Gastrocnemius medialis (tissue), 4 donors: ENCODE data around the gene ZNF683. TPM values are rescaled to one million over a fixed set of nuclear protein-coding genes. Genes with fewer than 3 reads are reported as not detected.

Experiments used
- ATAC-seq, 2 donors: fragments of 150-250 bp; one replicate each; pipeline ENCODE4 v1.9.1; 2016
- DNase-seq, 2 donors: peaks; one replicate each; pipeline ENCODE4 v3.0.0-alpha.2; 2019
- H3K27ac ChIP-seq, 4 donors: fragments of 200-600 bp; sonication (generic); 1 replicate in 1 of 4; 2 replicates in 3 of 4; pipeline ENCODE4 v1.5.1; 2016 to 2018; ENCODE audit warnings: mild to moderate bottlenecking in 2 of 4, moderate library complexity in 1 of 4
- H3K27me3 ChIP-seq, 3 donors: fragments of 200-600 bp; sonication (generic) in 2 of 3; 1 replicate in 1 of 3; 2 replicates in 2 of 3; pipeline versions ENCODE4 v1.5.1 to v1.6.0; 2016 to 2019; ENCODE audit warnings: mild to moderate bottlenecking in 1 of 3, moderate library complexity in 1 of 3
- H3K36me3 ChIP-seq, 2 donors: fragments of 200-600 bp; sonication (generic) in 1 of 2; one replicate each; pipeline ENCODE4 v1.5.1; 2017 to 2018
- H3K4me1 ChIP-seq, 2 donors: fragments of 200-600 bp; sonication (generic) in 1 of 2; one replicate each; pipeline ENCODE4 v1.5.1; 2016 to 2017; ENCODE audit warnings: mild to moderate bottlenecking in 2 of 2
- H3K4me3 ChIP-seq, 4 donors: fragments of 200-600 bp; sonication (generic) in 3 of 4; 1 replicate in 1 of 4; 2 replicates in 3 of 4; pipeline ENCODE4 v1.5.1; 2016 to 2019; ENCODE audit warnings: mild to moderate bottlenecking in 2 of 4
- H3K9me3 ChIP-seq, 3 donors: fragments of 200-600 bp; sonication (generic) in 2 of 3; 1 replicate in 1 of 3; 2 replicates in 2 of 3; pipeline ENCODE4 v1.5.1; 2016 to 2019
- POLR2A ChIP-seq, 2 donors: fragments of 450-650 bp; IDR thresholded peaks; one replicate each; pipeline ENCODE4 v1.6.1; 2017; ENCODE audit warnings: antibody characterized with exemption in 2 of 2, mild to moderate bottlenecking in 2 of 2, moderate library complexity in 2 of 2
- in situ Hi-C, 4 donors: fragments of 200-750 bp; cut with MboI; loops; one replicate each; pipeline versions ENCODE4 v1.15.0 to v1.8.0; 2017; ENCODE audit warnings: low sequenced_read_pairs in 4 of 4
- intact Hi-C: fragments of 100-400 bp; cut with DNase I; formaldehyde crosslinking; loops from one replicate; pipeline ENCODE4 v1.15.1; 2023; ENCODE audit warnings: low total_unique reads
- total RNA-seq, 4 donors: library from RNA; depleted of rRNA; stranded (reverse); fragments of >200 nt; gene quantifications; one replicate each; pipeline versions ENCODE4 v1.1.0 to v1.2.3, GENCODE V29; 2016
- TF ChIP-seq, protein P1 (sequence below), 5 experiments: fragments of 450-650 bp in 3 of 5; fragments of 200-600 bp in 2 of 5; sonication (generic) in 2 of 5; IDR thresholded peaks in 4 of 5; conservative IDR thresholded peaks in 1 of 5; 1 replicate in 4 of 5; 2 replicates in 1 of 5; pipeline ENCODE4 v1.5.1; 2016 to 2019; ENCODE audit warnings: antibody characterized with exemption in 5 of 5, mild to moderate bottlenecking in 3 of 5, moderate library complexity in 3 of 5

Gene ZNF683
- total RNA-seq, 4 donors from 2014 or later: not detected

DNA sequence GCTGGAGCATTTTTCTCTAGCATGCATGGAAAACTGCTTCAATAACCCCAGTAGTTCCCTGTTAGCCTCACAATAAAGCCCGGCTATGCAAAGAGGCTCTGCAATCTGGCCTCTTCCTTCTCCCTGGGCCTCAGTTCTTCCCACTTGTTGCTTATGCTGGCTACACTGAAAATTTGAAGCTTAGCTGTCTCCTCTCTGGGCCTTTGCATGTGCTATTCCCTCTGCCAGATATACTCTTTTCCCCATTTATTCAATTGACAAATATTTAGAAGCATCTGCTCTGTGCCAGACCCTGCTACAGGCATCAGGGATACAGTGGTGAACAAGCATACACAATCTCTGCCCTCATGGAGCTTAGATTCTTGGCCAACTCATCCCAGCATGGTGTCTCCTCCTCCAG, 33.9 kb downstream of the ZNF683 start:
- in situ Hi-C loops: no loop called here
- no peak overlapping the region for H3K27ac ChIP-seq
- TF ChIP-seq POLR2A (IDR thresholded peaks at IDR 0.05): no peak
- TF ChIP-seq, protein P1, sequence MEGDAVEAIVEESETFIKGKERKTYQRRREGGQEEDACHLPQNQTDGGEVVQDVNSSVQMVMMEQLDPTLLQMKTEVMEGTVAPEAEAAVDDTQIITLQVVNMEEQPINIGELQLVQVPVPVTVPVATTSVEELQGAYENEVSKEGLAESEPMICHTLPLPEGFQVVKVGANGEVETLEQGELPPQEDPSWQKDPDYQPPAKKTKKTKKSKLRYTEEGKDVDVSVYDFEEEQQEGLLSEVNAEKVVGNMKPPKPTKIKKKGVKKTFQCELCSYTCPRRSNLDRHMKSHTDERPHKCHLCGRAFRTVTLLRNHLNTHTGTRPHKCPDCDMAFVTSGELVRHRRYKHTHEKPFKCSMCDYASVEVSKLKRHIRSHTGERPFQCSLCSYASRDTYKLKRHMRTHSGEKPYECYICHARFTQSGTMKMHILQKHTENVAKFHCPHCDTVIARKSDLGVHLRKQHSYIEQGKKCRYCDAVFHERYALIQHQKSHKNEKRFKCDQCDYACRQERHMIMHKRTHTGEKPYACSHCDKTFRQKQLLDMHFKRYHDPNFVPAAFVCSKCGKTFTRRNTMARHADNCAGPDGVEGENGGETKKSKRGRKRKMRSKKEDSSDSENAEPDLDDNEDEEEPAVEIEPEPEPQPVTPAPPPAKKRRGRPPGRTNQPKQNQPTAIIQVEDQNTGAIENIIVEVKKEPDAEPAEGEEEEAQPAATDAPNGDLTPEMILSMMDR (IDR thresholded peaks at IDR 0.05 in 4 of 5, conservative IDR thresholded peaks at IDR 0.05 in 1 of 5): no peak

DNA sequence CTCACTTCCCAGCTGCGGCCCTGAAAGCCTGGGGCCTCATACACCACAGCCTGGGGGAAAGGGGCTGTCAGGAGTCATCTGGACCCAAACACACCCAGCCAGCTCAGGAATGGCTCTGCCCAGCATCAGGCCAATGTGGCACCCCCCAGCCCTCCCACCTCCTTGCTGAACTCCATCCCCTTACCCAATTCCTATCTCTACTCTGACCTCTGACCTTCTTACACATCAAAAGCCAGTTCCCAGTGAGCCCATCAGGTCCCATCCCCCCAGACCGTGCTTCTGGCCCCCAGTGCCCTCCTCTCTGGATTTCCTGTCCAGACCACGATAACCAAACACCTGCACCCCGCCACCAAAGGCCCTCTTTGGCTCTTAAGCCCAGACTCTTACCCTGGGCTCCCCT, 34.9 kb downstream of the ZNF683 start:
- DNase-seq (no peak), ATAC-seq (no peak)
- Histone ChIP-seq H3K36me3 (no peaks in the 10 kb centered on the region), H3K27me3 (peaks cover 20 to 30% (median 30%) of the 10 kb centered on the region in 3 donors), H3K4me3 (no peak overlapping the region), H3K4me1 (peaks cover 8 to 11% of the 10 kb centered on the region in 2 donors), H3K27ac (no peak overlapping the region), H3K9me3 (no peaks in the 10 kb centered on the region)
- TF ChIP-seq POLR2A (IDR thresholded peaks at IDR 0.05): no peak
- TF ChIP-seq, protein P1 (IDR thresholded peaks at IDR 0.05 in 4 of 5, conservative IDR thresholded peaks at IDR 0.05 in 1 of 5): no peak
- intact Hi-C loops (no loop called here), in situ Hi-C loops (no loop called here)

More for the DNA sequence above, 33.9 kb downstream of the ZNF683 start:
- peaks cover 18 to 24% (median 24%) of the 10 kb centered on the region in 3 donors for H3K27me3 ChIP-seq
- H3K36me3 ChIP-seq: no peaks in the 10 kb centered on the region
- intact Hi-C loops: no loop called here
- ATAC-seq (no peak), DNase-seq (no peak)
- peaks cover 8 to 11% of the 10 kb centered on the region in 2 donors for H3K4me1 ChIP-seq
- H3K9me3 ChIP-seq: no peaks in the 10 kb centered on the region
- no peak overlapping the region for H3K4me3 ChIP-seq

DNA sequence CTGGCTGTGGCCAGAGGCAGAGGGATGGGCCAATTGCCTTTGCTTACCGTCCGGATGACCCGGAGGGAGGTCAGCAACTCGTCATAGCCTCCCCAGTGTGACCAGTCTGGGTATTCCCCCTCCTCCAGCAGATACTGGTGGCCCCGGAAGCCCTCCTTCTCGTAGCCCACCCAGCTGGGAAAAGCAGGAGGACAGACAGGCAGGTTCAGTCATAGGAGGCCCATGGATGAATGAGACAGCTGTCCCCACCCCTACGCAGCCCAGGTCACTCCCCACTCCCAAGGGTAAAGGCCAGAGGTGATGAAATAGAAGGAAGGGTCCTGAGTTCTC, 35.4 kb downstream of the ZNF683 start:
- Histone ChIP-seq H3K27me3 (peaks cover 20 to 30% (median 30%) of the 10 kb centered on the region in 3 donors), H3K9me3 (no peaks in the 10 kb centered on the region), H3K36me3 (no peaks in the 10 kb centered on the region), H3K27ac (no peak overlapping the region), H3K4me3 (no peak overlapping the region), H3K4me1 (peaks cover 8 to 11% of the 10 kb centered on the region in 2 donors)
- TF ChIP-seq POLR2A (IDR thresholded peaks at IDR 0.05): no peak
- TF ChIP-seq, protein P1 (IDR thresholded peaks at IDR 0.05 in 4 of 5, conservative IDR thresholded peaks at IDR 0.05 in 1 of 5): no peak
- in situ Hi-C loops: no loop called here
- no peak for DNase-seq
- intact Hi-C loops: no loop called here
- no peak for ATAC-seq

DNA sequence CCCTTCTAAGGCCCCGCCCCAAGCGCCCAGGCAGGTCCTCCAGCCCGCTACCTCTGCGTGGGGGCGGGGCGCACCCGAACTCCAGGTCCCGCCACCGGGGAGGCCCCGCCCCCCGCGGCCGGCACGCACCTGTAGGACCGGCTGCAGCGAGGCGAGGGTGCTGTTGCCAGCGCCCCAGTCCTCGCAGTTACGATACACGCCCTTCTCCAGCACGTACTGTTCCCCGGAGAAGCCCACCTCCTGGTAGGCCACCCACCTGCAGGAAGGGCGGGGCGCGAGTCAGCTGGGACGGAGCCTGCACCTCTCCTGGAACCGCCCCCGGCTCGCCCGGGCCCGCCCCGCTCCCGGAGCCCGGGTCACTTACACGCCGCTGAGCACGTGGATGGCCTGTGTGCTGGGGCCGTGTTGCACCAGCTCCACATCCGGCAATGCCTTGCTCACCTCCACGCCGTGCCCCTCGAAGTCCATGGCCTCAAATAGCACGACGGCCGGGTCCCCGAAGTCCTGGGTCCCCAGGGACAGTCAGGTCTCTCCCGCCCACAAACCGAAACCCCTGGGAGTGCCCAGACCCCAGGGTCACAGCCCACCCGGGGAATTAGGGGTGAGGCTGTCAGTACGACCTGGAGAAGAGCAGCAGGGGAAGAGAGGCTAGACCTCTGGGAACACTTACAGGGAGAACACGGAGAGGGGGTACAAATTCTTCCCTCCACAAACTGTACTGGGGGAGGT, 35.9 kb downstream of the ZNF683 start:
- intact Hi-C loops: no loop called here

More for the DNA sequence above, 35.9 kb downstream of the ZNF683 start:
- peaks cover 20 to 30% (median 30%) of the 10 kb centered on the region in 3 donors for H3K27me3 ChIP-seq
- H3K36me3 ChIP-seq: no peaks in the 10 kb centered on the region
- ATAC-seq (peak; percentile 32 to 59), DNase-seq (peak; percentile 20 to 57)
- H3K4me3 ChIP-seq: peak overlapping the region; percentile 49 to 71 (median 51)
- in situ Hi-C loops: no loop called here
- peaks cover 8 to 11% of the 10 kb centered on the region in 2 donors for H3K4me1 ChIP-seq
- no peak overlapping the region for H3K27ac ChIP-seq
- no peak for TF ChIP-seq POLR2A (IDR thresholded peaks at IDR 0.05)
- TF ChIP-seq, protein P1 (IDR thresholded peaks at IDR 0.05 in 4 of 5, conservative IDR thresholded peaks at IDR 0.05 in 1 of 5): no peak
- no peaks in the 10 kb centered on the region for H3K9me3 ChIP-seq
